ENCODE data around the gene ABAT.
"Not testable (repeated sequence)": the region's sequence is repeated elsewhere in the genome, so short reads cannot be mapped to it uniquely, and the experiment has no call there.

Gene ABAT

GRCh38 chr16:8718851-8719680 is 44.6 kb downstream of the ABAT start:
- no peak for DNase-seq

GRCh38 chr16:8720080-8720966 is 45.9 kb downstream of the ABAT start:
- no peak for DNase-seq

- no peak for DNase-seq
Observed at GRCh38 chr16:8720967-8721308, 46.5 kb downstream of the ABAT start.

GRCh38 chr16:8721336-8722024 is 47.1 kb downstream of the ABAT start:
- no peak for DNase-seq

- DNase-seq, result no peak
Observed at GRCh38 chr16:8722025-8722348, 47.6 kb downstream of the ABAT start.

- DNase-seq, result no peak
Observed at GRCh38 chr16:8725513-8726178, 51.2 kb downstream of the ABAT start.

- DNase-seq, result no peak
Observed at GRCh38 chr16:8727131-8727806, 52.9 kb downstream of the ABAT start.

GRCh38 chr16:8727857-8728618 is 53.6 kb downstream of the ABAT start:
- no peak for DNase-seq

- no peak for DNase-seq
Observed at GRCh38 chr16:8729779-8730334, 55.4 kb downstream of the ABAT start.

GRCh38 chr16:8730335-8730915 is 56.0 kb downstream of the ABAT start:
- DNase-seq, result no peak

- no peak for DNase-seq
Observed at GRCh38 chr16:8733849-8734540, 59.6 kb downstream of the ABAT start.

GRCh38 chr16:8735574-8735973 is 61.2 kb downstream of the ABAT start:
- no peak for DNase-seq

GRCh38 chr16:8736123-8736668 is 61.8 kb downstream of the ABAT start:
- DNase-seq, result no peak

- DNase-seq, result no peak
Observed at GRCh38 chr16:8739151-8739550, 64.7 kb downstream of the ABAT start.

- DNase-seq, result no peak
Observed at GRCh38 chr16:8739989-8740704, 65.7 kb downstream of the ABAT start.

GRCh38 chr16:8740775-8741355 is 66.4 kb downstream of the ABAT start:
- DNase-seq, result no peak

- no peak for DNase-seq
Observed at GRCh38 chr16:8741636-8742035, 67.2 kb downstream of the ABAT start.

GRCh38 chr16:8742068-8742467 is 67.7 kb downstream of the ABAT start:
- no peak for DNase-seq

- DNase-seq, result not testable (repeated sequence)
Observed at GRCh38 chr16:8748944-8749343, 74.5 kb downstream of the ABAT start.
